Karpas-422 (cell line): Measurements from ENCODE around the gene ADPGK. TPM values are rescaled to one million over a fixed set of nuclear protein-coding genes. Genes with fewer than 3 reads are reported as not detected.

Experiments used
- DNase-seq: peaks from one replicate; pipeline ENCODE4 v3.0.0-alpha.2; 2015
- H2AFZ ChIP-seq: fragments of 200-600 bp; sonication (generic); 2 replicates; pipeline ENCODE4 v1.6.1; 2014; ENCODE audit warnings: antibody characterized with exemption, low read length, mixed read lengths
- H3K27ac ChIP-seq: fragments of 200-600 bp; sonication (generic); 2 replicates; pipeline ENCODE4 v1.5.1; 2014; ENCODE audit warnings: mild to moderate bottlenecking, low read length, moderate library complexity
- H3K27me3 ChIP-seq: fragments of 200-600 bp; sonication (generic); 2 replicates; pipeline ENCODE4 v1.6.1; 2014; ENCODE audit warnings: low read length, mixed read lengths
- H3K36me3 ChIP-seq: fragments of 200-600 bp; sonication (generic); 2 replicates; pipeline ENCODE4 v1.6.1; 2014; ENCODE audit warnings: low read length, mixed read lengths; ENCODE audit not compliant: insufficient read depth
- H3K4me1 ChIP-seq: fragments of 200-600 bp; sonication (generic); 2 replicates; pipeline ENCODE4 v1.6.1; 2014; ENCODE audit warnings: mild to moderate bottlenecking, low read length, mixed read lengths
- H3K4me2 ChIP-seq: fragments of 200-600 bp; sonication (generic); 2 replicates; pipeline ENCODE4 v1.6.1; 2014; ENCODE audit warnings: low read length, low read depth, mild to moderate bottlenecking; ENCODE audit not compliant: poor library complexity, severe bottlenecking
- H3K4me3 ChIP-seq: fragments of 200-600 bp; sonication (generic); 2 replicates; pipeline ENCODE4 v1.5.1; 2014; ENCODE audit warnings: mild to moderate bottlenecking, antibody characterized with exemption, low read length, mixed read lengths
- H3K79me2 ChIP-seq: fragments of 200-600 bp; sonication (generic); 2 replicates; pipeline ENCODE4 v1.6.1; 2014; ENCODE audit warnings: mild to moderate bottlenecking, low read length, mixed read lengths
- H3K9ac ChIP-seq: fragments of 200-600 bp; sonication (generic); 2 replicates; pipeline ENCODE4 v1.6.0; 2014; ENCODE audit warnings: low read length
- H3K9me2 ChIP-seq: fragments of 200-600 bp; sonication (generic), shearing (Covaris generic); replicated peaks from 2 replicates; pipeline ENCODE4 v1.6.0; 2014; ENCODE audit warnings: mild to moderate bottlenecking, low read length, moderate library complexity; ENCODE audit not compliant: insufficient read depth
- H3K9me3 ChIP-seq: fragments of 300-700, 200-600 bp; sonication (generic); 2 replicates; pipeline ENCODE4 v1.6.1; 2014; ENCODE audit warnings: low read length, mixed read lengths
- H4K20me1 ChIP-seq: fragments of 200-600 bp; sonication (generic); 2 replicates; pipeline ENCODE4 v1.6.1; 2014; ENCODE audit warnings: mild to moderate bottlenecking, antibody characterized with exemption, low read length, low read depth; ENCODE audit not compliant: insufficient read depth
- total RNA-seq: library from RNA; depleted of rRNA; stranded (reverse); fragments of >200 nt; shearing (Covaris generic); gene quantifications from 2 replicates; pipeline ENCODE4 v1.2.3, GENCODE V29; 2014; ENCODE audit warnings: low replicate concordance; rRNA removed

Gene ADPGK
- total RNA-seq = 75.7 and 94.3 TPM in 2 replicates

- Histone ChIP-seq H3K9me3 (no peaks in the 10 kb centered on the region), H4K20me1 (no peaks in the 10 kb centered on the region; the same call in 1 of the 2 replicates), H3K36me3 (peaks cover 23% of the 10 kb centered on the region), H3K4me3 (peak within 1 kb of the TSS; percentile 86), H3K79me2 (peaks cover 46% of the 10 kb centered on the region), H3K4me1 (peaks cover 29% of the 10 kb centered on the region), H3K27me3 (no peaks in the 10 kb centered on the region), H2AFZ (peak within 1 kb of the TSS; percentile 94), H3K27ac (peak within 1 kb of the TSS; percentile 84), H3K9ac (peak within 1 kb of the TSS; percentile 90), H3K9me2 (no peaks in the 10 kb centered on the region), H3K4me2 (peak within 1 kb of the TSS; percentile 90)
- DNase-seq = peak; percentile 98
Measured at GRCh38 chr15:72783640-72784455, at the start of gene ADPGK. TSS of gene ADPGK (minus strand) at chr15:72783758. CDS start at chr15:72783691, 67 bp downstream.

- Histone ChIP-seq H3K36me3 (no peaks in the 10 kb centered on the region), H3K9me2 (no peaks in the 10 kb centered on the region), H3K9ac (no peak overlapping the region), H4K20me1 (no peaks in the 10 kb centered on the region), H3K4me3 (no peak overlapping the region), H3K79me2 (no peaks in the 10 kb centered on the region), H3K9me3 (no peaks in the 10 kb centered on the region), H3K4me1 (no peaks in the 10 kb centered on the region), H3K4me2 (no peak overlapping the region), H3K27ac (no peak overlapping the region), H2AFZ (no peak overlapping the region), H3K27me3 (no peaks in the 10 kb centered on the region)
- DNase-seq = no peak
Measured at GRCh38 chr15:72827226-72827625, 43.7 kb upstream of the ADPGK start.

GRCh38 chr15:72826611-72827010 lies 43.1 kb upstream of the ADPGK start:
- H3K9me2 ChIP-seq = no peaks in the 10 kb centered on the region
- no peak for DNase-seq
- H3K9me3 ChIP-seq = no peaks in the 10 kb centered on the region
- no peaks in the 10 kb centered on the region for H4K20me1 ChIP-seq
- H3K36me3 ChIP-seq = no peaks in the 10 kb centered on the region
- H3K4me2 ChIP-seq = no peak overlapping the region
- no peaks in the 10 kb centered on the region for H3K4me1 ChIP-seq
- H3K27me3 ChIP-seq = no peaks in the 10 kb centered on the region
- no peaks in the 10 kb centered on the region for H3K79me2 ChIP-seq
- H3K9ac ChIP-seq = no peak overlapping the region
- no peak overlapping the region for H3K4me3 ChIP-seq
- no peak overlapping the region for H3K27ac ChIP-seq
- no peak overlapping the region for H2AFZ ChIP-seq

GRCh38 chr15:72825829-72826228 lies 42.3 kb upstream of the ADPGK start:
- Histone ChIP-seq H3K9me3 (no peaks in the 10 kb centered on the region), H3K27me3 (no peaks in the 10 kb centered on the region), H3K9ac (no peak overlapping the region), H3K79me2 (no peaks in the 10 kb centered on the region), H2AFZ (no peak overlapping the region), H3K4me3 (no peak overlapping the region), H3K4me1 (no peaks in the 10 kb centered on the region), H3K27ac (no peak overlapping the region), H4K20me1 (no peaks in the 10 kb centered on the region), H3K36me3 (no peaks in the 10 kb centered on the region), H3K9me2 (no peaks in the 10 kb centered on the region), H3K4me2 (no peak overlapping the region)
- no peak for DNase-seq

- no peaks in the 10 kb centered on the region for H3K79me2 ChIP-seq
Measured at GRCh38 chr15:72824781-72825180, 41.2 kb upstream of the ADPGK start.

GRCh38 chr15:72824112-72824511 lies 40.6 kb upstream of the ADPGK start:
- H4K20me1 ChIP-seq = no peaks in the 10 kb centered on the region
- H3K9me2 ChIP-seq = no peaks in the 10 kb centered on the region
- H3K9ac ChIP-seq = no peak overlapping the region
- H3K4me2 ChIP-seq = no peak overlapping the region
- no peak overlapping the region for H3K27ac ChIP-seq
- no peak for DNase-seq
- H3K4me1 ChIP-seq = no peaks in the 10 kb centered on the region
- H3K79me2 ChIP-seq = no peaks in the 10 kb centered on the region
- H3K4me3 ChIP-seq = no peak overlapping the region
- H3K27me3 ChIP-seq = no peaks in the 10 kb centered on the region
- no peaks in the 10 kb centered on the region for H3K9me3 ChIP-seq
- no peaks in the 10 kb centered on the region for H3K36me3 ChIP-seq
- H2AFZ ChIP-seq = no peak overlapping the region

More at GRCh38 chr15:72824781-72825180, 41.2 kb upstream of the ADPGK start:
- no peak overlapping the region for H3K9ac ChIP-seq
- H3K9me2 ChIP-seq = no peaks in the 10 kb centered on the region
- no peak overlapping the region for H2AFZ ChIP-seq
- DNase-seq = no peak
- no peaks in the 10 kb centered on the region for H3K4me1 ChIP-seq
- no peaks in the 10 kb centered on the region for H3K36me3 ChIP-seq
- H3K4me2 ChIP-seq = no peak overlapping the region
- H4K20me1 ChIP-seq = no peaks in the 10 kb centered on the region
- H3K27ac ChIP-seq = no peak overlapping the region
- no peaks in the 10 kb centered on the region for H3K9me3 ChIP-seq
- no peak overlapping the region for H3K4me3 ChIP-seq
- no peaks in the 10 kb centered on the region for H3K27me3 ChIP-seq

GRCh38 chr15:72820278-72820677 lies 36.7 kb upstream of the ADPGK start:
- Histone ChIP-seq H3K36me3 (no peaks in the 10 kb centered on the region), H3K27me3 (no peaks in the 10 kb centered on the region)

GRCh38 chr15:72818632-72819031 lies 35.1 kb upstream of the ADPGK start:
- H3K4me3 ChIP-seq = no peak overlapping the region
- H3K9ac ChIP-seq = no peak overlapping the region
- no peaks in the 10 kb centered on the region for H3K27me3 ChIP-seq
- no peaks in the 10 kb centered on the region for H3K4me1 ChIP-seq
- no peak overlapping the region for H3K27ac ChIP-seq
- H3K9me3 ChIP-seq = no peaks in the 10 kb centered on the region
- no peak overlapping the region for H3K4me2 ChIP-seq
- H4K20me1 ChIP-seq = no peaks in the 10 kb centered on the region
- no peaks in the 10 kb centered on the region for H3K79me2 ChIP-seq
- no peak for DNase-seq
- no peaks in the 10 kb centered on the region for H3K36me3 ChIP-seq
- H2AFZ ChIP-seq = no peak overlapping the region
- H3K9me2 ChIP-seq = no peaks in the 10 kb centered on the region

More at GRCh38 chr15:72820278-72820677, 36.7 kb upstream of the ADPGK start:
- H4K20me1 ChIP-seq = no peaks in the 10 kb centered on the region
- H3K4me3 ChIP-seq = no peak overlapping the region
- DNase-seq = no peak
- no peak overlapping the region for H3K9ac ChIP-seq
- no peaks in the 10 kb centered on the region for H3K9me3 ChIP-seq
- no peak overlapping the region for H3K27ac ChIP-seq
- no peak overlapping the region for H3K4me2 ChIP-seq
- H2AFZ ChIP-seq = no peak overlapping the region
- H3K79me2 ChIP-seq = no peaks in the 10 kb centered on the region
- H3K4me1 ChIP-seq = no peaks in the 10 kb centered on the region
- no peaks in the 10 kb centered on the region for H3K9me2 ChIP-seq
